ENCODE measurements around the gene CCDC169. TPM values are rescaled to one million over a fixed set of nuclear protein-coding genes. Genes with fewer than 3 reads are reported as not detected.

Gene CCDC169
- total and polyA plus RNA-seq, 12 donors = 0.15 to 5.4 (median 1.4) TPM

DNA sequence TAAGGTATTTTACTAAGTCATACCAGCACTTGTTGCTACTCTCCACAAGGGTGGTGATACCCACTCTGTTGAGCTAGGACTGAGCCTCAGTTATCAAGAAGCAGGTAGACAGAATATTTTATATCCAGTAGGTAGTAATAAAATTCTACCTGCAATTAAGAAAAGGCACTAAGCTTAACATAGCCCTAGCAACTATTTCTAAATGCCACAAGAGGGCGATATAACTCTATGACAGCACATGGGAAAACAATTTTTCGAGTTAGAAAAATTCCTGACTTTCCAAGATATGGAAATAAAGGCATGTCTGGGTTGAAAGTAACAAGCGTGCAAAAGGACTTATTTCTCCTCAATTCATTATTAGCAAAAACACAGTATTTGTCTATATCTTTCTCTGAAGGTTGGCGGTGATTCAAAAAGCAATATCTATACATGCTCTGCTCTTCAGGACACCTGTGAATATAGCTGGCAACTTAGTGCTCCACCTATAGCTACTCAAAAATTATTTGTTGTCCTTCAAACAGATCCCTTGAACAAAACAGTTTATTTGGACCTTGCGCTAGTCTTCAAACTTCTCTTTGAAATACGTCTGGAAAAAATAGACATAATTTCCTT, 14.7 kb downstream of the CCDC169 start:
- no peak for DNase-seq
- peak in 2 of 8 donors; percentile 57 to 61 for ATAC-seq
- intact Hi-C loops (cut with DNase I) = loop anchor here (2.0 to 10.0 kb wide), 7 partner anchors 112 to 462 kb away; no protein-coding TSS in a partner anchor

DNA sequence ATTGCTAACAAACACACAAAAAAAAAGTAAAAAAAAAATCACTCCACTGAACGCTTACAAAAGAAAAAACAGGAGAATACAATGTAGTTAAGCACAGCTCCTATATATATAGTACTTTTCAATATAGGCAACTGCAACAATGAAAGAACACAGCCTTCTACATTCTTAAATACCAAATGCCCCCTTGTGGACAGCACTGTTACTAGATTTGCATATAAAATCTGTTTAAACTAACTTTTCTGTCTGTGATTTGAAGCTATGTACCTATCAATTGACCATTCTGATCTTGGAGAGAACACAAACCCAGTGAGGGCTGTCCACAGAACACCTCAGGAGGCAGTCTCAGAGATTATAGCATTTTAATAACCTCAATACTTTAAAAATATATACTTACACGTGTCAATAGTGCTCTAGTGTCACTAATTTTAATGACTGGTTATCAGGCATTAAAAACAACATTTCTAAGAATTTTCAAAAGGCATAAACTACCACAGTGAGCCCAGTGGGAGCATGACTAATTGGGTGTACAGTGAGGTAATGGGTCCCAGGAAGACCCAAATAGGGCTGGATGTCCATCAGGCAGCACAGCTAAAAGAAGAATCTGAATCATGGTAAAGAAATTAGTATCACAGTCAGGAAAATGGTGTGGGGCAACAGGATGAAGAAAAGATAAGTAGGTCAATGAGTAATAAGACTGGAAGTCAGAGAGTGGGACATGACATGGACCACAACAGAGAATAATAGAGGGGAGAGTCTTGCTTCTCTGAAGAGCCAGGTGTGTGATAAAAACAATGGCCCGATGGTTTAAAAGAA, 22.2 kb downstream of the CCDC169 start:
- WGBS, 2 donors = 62 to 68% methylated on average over 3 of the region's 3 CpGs
- Histone ChIP-seq H3K36me3 (no peaks in the 10 kb centered on the region), H3K4me3 (no peak overlapping the region), H3K9me3 (no peaks in the 10 kb centered on the region), H3K27me3 (no peaks in the 10 kb centered on the region), H3K27ac (no peak overlapping the region), H3K4me1 (no peaks in the 10 kb centered on the region)
- DNase-seq (peak in 1 of 2 donors; percentile 48), ATAC-seq (peak in 3 of 8 donors; percentile 54 to 60 (median 55))
- intact Hi-C loops (cut with DNase I) = loop anchor here in 8 of 10 donors (1.0 to 5.0 kb wide), 3 partner anchors 283 to 297 kb away; no protein-coding TSS in a partner anchor
- TF ChIP-seq, protein P1, sequence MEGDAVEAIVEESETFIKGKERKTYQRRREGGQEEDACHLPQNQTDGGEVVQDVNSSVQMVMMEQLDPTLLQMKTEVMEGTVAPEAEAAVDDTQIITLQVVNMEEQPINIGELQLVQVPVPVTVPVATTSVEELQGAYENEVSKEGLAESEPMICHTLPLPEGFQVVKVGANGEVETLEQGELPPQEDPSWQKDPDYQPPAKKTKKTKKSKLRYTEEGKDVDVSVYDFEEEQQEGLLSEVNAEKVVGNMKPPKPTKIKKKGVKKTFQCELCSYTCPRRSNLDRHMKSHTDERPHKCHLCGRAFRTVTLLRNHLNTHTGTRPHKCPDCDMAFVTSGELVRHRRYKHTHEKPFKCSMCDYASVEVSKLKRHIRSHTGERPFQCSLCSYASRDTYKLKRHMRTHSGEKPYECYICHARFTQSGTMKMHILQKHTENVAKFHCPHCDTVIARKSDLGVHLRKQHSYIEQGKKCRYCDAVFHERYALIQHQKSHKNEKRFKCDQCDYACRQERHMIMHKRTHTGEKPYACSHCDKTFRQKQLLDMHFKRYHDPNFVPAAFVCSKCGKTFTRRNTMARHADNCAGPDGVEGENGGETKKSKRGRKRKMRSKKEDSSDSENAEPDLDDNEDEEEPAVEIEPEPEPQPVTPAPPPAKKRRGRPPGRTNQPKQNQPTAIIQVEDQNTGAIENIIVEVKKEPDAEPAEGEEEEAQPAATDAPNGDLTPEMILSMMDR (IDR thresholded peaks at IDR 0.05) = peak; percentile 25 to 82 (median 63)

More for the DNA sequence above, 14.7 kb downstream of the CCDC169 start:
- TF ChIP-seq, protein P1 (IDR thresholded peaks at IDR 0.05) = peak; percentile 55 to 86 (median 79)
- no peak overlapping the region for H3K4me3 ChIP-seq
- H3K4me1 ChIP-seq = peaks cover 0 to 4% (median 0%) of the 10 kb centered on the region in 9 donors
- no peaks in the 10 kb centered on the region for H3K36me3 ChIP-seq
- peaks cover 0 to 4% (median 0%) of the 10 kb centered on the region in 11 donors for H3K9me3 ChIP-seq
- no peak overlapping the region for H3K27ac ChIP-seq
- no peaks in the 10 kb centered on the region for H3K27me3 ChIP-seq
- WGBS, 2 donors = 41 to 43% methylated on average over 6 of the region's 6 CpGs

DNA sequence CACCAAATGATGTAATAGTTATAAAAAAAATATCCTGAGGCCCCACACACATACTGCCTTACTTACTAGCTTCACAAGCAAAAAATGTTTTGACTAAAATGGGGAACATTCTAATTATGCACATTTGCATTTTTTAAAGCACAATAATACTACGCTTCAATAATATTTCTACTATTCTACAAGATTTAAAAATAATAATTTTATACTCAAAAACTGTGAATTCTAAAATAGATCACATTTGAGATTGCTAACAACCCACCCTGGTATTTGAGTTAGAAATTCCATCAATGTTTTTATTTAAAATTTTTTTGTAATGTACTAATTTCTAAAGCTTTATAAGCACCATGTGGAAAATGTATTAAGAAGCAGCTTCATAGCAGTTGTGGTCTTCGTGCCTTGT, 24.2 kb downstream of the CCDC169 start:
- H3K4me3 ChIP-seq = no peak overlapping the region
- DNase-seq (no peak), ATAC-seq (no peak)
- no peaks in the 10 kb centered on the region for H3K27me3 ChIP-seq
- H3K27ac ChIP-seq = no peak overlapping the region
- intact Hi-C loops (cut with DNase I) = loop anchor here in 2 of 10 donors (2.0 to 5.0 kb wide), 2 partner anchors 295 to 296 kb away; no protein-coding TSS in a partner anchor
- 92 to 93% methylated on average over 2 of the region's 2 CpGs for WGBS, 2 donors
- TF ChIP-seq, protein P1 (IDR thresholded peaks at IDR 0.05) = no peak
- no peaks in the 10 kb centered on the region for H3K36me3 ChIP-seq
- no peaks in the 10 kb centered on the region for H3K4me1 ChIP-seq
- H3K9me3 ChIP-seq = no peaks in the 10 kb centered on the region

DNA sequence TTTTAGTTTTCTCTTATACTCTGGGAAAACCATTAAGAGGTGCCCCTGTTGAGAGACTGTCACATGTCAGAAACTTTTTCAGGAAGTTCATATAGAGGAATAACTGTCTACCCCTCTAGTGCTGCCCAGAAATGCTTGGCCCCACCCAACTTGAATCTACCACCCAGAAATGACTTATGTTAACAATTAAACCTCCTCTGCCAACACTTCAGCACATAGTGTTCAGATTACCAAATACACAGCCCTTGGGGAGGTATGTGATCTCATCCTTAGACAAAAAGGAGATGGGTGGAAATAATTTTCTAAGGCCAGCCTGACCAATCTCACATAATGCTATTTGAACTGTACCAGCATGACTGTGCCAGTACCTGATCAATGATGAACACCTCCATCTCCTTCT, 35.6 kb downstream of the CCDC169 start:
- H3K9me3 ChIP-seq = no peaks in the 10 kb centered on the region
- H3K36me3 ChIP-seq = no peaks in the 10 kb centered on the region
- H3K27ac ChIP-seq = no peak overlapping the region
- no peak overlapping the region for H3K4me3 ChIP-seq
- H3K27me3 ChIP-seq = no peaks in the 10 kb centered on the region
- no peaks in the 10 kb centered on the region for H3K4me1 ChIP-seq
- ATAC-seq (peak in 1 of 8 donors; percentile 68), DNase-seq (no peak)
- intact Hi-C loops (cut with DNase I) = no loop called here
- TF ChIP-seq, protein P1 (IDR thresholded peaks at IDR 0.05) = no peak
